ENCODE results near the gene PCGF3.
"Not testable (repeated sequence)": the region's sequence is repeated elsewhere in the genome, so short reads cannot be mapped to it uniquely, and the experiment has no call there.

Gene PCGF3

DNA sequence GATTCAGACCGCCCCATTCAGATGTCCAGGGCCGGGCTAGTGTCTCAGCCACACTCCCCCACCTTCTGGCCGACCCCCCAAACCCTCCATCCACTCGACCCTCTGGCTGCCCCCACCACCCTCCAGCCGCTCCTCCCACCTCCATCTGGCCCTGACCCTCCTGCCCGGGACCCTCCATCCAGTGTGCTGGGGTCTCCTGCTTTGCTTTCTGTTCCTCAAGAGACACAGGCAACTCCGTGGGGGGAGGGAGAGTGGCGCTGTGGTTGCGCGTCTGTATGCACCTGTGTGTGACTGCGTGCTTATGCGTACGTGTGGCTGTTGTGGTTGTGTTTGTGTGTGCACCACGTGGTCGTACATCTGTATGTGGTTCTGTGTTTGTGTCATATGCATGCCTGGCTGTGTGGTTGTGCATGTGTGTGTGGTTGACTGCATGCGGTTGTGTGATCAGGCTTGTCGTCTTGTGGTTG lies 87.0 kb downstream of the PCGF3 start:
- H3K27me3 Mint-ChIP-seq: peaks cover 44% of the 10 kb centered on the region
- H3K36me3 Mint-ChIP-seq (ENCODE audit: low read depth): no peaks in the 10 kb centered on the region
- DNase-seq: no peak
- no peaks in the 10 kb centered on the region for H3K9me3 Mint-ChIP-seq
- peak overlapping the region; percentile 28 for H3K4me3 Mint-ChIP-seq
- H3K4me1 Mint-ChIP-seq (ENCODE audit: low read depth): peaks cover 23% of the 10 kb centered on the region
- peak overlapping the region; percentile 62 for H3K27ac Mint-ChIP-seq

DNA sequence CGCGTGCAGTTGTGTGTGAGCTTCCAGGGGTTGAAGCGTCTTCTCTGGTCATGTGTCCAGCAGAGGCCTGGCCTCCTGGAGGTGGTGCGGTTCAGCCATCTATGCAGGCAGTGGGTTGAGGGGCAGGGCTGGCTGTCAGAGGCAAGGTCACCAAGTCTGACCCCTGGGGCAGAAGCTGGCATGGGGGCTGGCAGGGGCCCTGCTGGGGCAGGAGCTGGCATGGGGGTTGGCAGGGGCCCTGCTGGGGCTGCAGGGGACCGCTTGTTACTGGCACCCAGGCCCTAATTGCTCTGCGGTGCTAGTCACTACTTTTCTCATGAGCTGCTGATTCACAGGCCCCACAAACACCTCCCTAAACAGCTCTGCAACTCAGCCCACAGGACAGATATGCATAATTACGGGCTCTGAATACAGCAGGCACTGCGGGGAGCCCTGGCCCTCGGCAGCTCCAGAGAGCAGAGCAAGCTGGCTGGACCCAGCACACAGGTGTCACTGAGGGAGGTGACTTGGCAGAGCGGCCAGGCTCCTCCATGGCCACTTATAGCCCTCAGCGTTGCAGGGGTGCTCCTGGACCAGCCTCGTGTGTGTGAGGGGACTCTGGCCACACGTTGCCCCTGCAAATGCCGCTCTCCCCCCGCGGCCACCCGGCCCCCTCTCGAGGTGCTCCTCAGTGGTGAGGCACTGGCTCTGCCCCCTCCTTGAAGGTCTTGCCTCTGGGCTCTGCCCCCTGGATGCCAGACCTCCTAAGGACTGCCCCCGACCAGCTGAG lies 87.6 kb downstream of the PCGF3 start:
- no peak for DNase-seq
- Mint-ChIP-seq H3K36me3 (ENCODE audit: low read depth) (no peaks in the 10 kb centered on the region), H3K4me1 (ENCODE audit: low read depth) (peaks cover 23% of the 10 kb centered on the region), H3K27me3 (peaks cover 44% of the 10 kb centered on the region), H3K9me3 (no peaks in the 10 kb centered on the region), H3K4me3 (peak overlapping the region; percentile 28), H3K27ac (peak overlapping the region; percentile 62)

DNA sequence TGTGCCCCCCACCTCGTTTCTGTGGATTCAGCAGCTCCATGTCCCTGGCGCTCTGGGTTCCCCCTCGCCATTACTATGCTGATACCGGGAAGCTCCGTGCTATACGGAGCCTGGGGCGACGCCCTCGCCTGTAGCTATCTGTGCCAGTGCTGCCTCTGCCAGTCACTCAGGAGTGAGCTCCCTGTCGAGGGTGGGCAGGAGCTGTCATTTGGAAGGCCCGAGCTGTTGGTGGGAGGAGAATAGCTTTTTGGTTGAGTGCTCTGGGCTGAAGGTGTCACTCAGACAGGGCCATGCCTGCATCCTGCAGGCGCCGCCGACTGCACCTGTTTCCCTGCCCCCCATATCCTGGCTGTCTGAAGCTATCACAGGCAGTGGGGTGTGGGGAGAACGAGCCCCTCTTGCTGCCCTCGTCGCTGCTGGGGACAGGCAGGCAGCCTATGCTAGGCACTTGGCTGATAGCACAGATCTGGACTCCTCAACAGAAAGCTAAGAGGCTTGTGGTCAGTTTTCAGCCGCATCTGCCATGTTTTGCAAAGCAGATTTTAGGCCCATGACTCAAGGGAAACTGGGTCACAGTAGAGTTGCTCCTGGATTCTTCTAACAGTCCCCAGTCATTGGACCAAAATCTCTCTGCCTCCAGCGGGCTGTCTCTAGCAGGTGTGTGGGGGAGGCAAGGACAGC lies 88.4 kb downstream of the PCGF3 start:
- DNase-seq: no peak
- Mint-ChIP-seq H3K27me3 (peaks cover 44% of the 10 kb centered on the region), H3K36me3 (ENCODE audit: low read depth) (no peaks in the 10 kb centered on the region), H3K4me3 (no peak overlapping the region), H3K4me1 (ENCODE audit: low read depth) (peaks cover 30% of the 10 kb centered on the region), H3K9me3 (no peaks in the 10 kb centered on the region), H3K27ac (no peak overlapping the region)

DNA sequence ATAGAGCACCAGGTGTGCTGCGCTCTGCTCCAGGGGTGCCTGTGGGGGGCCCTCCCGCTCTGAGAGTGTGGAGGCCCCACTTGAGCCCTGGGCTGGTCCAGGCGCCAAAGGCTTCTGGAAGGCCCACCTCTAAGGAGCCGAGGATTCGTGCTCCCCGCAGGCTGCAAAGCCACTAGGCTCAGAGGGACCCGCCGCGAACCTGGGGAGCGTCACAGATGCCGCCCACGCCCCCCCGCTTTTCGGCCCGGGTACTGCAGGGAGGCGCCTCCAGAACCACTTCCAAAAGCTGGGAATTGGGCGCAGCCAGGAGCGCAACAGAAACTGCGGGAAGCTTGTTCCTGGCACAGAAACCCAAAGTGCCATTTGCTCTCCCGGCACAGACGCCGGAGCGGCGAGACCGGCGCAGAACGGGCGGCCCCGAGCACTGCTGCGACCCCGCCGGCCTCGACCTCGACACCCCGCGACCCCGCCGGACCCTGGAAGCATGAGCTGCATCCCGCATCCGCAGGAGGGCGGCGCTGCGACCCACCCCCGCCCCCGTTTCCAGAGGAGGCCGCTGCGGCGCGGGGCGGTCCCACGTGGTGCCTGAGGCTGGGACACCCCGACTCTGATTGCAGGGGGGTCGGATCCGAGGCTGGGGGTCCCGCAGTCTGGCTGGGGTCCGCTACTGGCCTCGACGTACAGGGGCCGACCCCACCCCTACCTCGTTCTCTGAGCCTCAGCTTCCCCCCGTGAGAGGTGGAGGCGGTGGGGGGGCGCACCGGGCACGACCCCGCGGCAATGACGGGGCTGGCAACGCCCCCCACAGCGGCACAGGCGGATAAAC lies 89.5 kb downstream of the PCGF3 start:
- no peaks in the 10 kb centered on the region for H3K36me3 Mint-ChIP-seq (ENCODE audit: low read depth)
- H3K27ac Mint-ChIP-seq: no peak overlapping the region
- H3K9me3 Mint-ChIP-seq: no peaks in the 10 kb centered on the region
- no peak for DNase-seq
- H3K27me3 Mint-ChIP-seq: peaks cover 44% of the 10 kb centered on the region
- H3K4me3 Mint-ChIP-seq: peak overlapping the region; percentile 46
- H3K4me1 Mint-ChIP-seq (ENCODE audit: low read depth): peaks cover 38% of the 10 kb centered on the region

DNA sequence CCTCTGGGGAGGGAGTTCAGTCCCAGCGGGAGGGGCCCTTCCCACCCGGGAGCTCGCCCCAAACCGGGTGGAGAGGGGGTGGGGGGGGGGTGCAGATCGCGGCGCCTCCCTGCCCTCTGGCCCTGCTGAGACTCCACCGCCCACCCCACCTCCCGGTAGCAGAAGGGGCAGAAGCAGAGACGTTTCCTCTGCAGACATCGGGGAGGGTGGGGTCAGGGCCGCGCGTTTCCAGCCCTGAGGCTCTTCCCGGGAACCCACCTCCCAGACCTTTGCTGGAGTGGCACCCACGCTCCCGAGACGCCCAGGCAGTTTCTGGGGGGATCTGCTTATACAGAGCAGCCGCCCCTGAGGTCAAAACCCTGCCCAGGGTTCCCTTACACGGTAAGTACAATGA lies 90.1 kb downstream of the PCGF3 start:
- H3K9me3 Mint-ChIP-seq: no peaks in the 10 kb centered on the region

DNA sequence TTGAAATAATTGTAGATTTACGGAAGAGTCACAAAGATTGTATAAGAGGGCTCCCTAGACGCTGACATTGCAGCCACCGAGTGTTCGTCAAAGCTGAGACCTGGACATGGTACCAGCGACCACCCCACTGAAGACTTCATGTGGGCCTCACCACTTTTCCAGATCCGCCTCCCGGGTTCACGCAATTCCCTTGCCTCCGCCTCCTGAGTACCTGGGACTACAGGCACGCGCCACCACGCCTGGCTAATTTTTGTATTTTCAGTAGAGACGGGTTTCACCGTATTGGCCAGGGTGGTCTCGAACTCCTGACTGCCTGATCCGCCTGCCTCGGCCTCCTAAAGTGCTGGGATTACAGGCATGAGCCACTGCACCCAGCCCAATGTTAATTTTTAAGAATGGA lies 90.6 kb downstream of the PCGF3 start:
- Mint-ChIP-seq H3K4me3 (no peak overlapping the region), H3K9me3 (no peaks in the 10 kb centered on the region), H3K36me3 (ENCODE audit: low read depth) (no peaks in the 10 kb centered on the region), H3K27me3 (peaks cover 38% of the 10 kb centered on the region), H3K4me1 (ENCODE audit: low read depth) (peaks cover 39% of the 10 kb centered on the region), H3K27ac (no peak overlapping the region)
- no peak for DNase-seq

More for the DNA sequence above, 90.1 kb downstream of the PCGF3 start:
- H3K4me3 Mint-ChIP-seq: no peak overlapping the region
- no peak overlapping the region for H3K27ac Mint-ChIP-seq
- DNase-seq: no peak
- H3K27me3 Mint-ChIP-seq: peaks cover 40% of the 10 kb centered on the region
- H3K36me3 Mint-ChIP-seq (ENCODE audit: low read depth): no peaks in the 10 kb centered on the region
- peaks cover 39% of the 10 kb centered on the region for H3K4me1 Mint-ChIP-seq (ENCODE audit: low read depth)

DNA sequence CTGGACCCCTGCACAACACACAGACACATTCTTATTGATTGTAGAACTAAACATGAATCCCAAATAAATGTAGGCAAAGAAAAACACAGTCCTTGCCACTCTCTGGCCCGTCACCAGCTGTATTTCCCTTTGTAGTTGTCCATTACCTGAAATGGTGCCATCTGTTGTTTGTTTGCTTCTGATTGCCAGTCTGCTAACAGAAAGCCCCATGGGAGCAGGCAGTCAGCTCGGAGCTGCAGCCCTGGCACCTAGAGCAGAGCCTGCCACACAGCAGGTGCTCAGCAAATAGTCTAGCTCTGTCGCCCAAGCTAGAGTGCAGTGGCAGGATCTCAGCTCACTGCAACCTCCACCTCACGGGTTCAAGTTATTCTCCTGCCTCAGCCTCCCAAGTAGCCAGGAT lies 91.4 kb downstream of the PCGF3 start:
- H3K27me3 Mint-ChIP-seq: peaks cover 38% of the 10 kb centered on the region
- H3K9me3 Mint-ChIP-seq: no peaks in the 10 kb centered on the region

DNA sequence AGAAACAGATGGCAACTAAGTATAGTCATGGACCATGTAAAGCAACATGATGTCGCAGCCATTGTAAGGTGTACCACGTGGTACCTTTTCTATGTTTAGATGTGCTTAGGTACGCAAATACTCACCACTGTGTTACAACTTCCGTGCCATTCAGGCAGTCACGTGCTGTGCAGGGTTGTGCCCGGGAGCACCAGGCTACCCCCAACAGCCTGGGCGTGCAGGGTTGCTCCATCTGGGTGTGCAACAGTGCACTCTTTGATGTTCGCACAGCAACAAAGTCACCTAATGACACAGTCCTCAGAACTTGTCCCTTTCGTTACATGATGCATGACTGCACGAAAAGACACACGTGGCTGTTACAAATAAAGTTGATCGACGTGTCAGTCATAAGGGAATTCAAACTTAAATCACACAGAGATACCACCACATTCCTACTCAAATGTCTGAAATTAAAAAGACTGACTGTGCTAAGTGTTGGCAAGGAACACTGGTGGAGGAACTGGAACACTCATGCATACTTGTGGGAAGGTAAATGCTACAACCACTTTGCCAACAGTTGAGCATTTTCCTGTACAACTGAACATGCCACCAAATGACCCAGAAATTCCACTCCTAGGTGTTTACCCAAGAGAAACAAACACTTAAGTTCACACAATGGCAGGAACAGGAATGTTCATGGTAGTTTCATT lies 95.9 kb downstream of the PCGF3 start:
- H3K36me3 Mint-ChIP-seq (ENCODE audit: low read depth): no peaks in the 10 kb centered on the region
- no peak for DNase-seq
- no peaks in the 10 kb centered on the region for H3K9me3 Mint-ChIP-seq
- no peak overlapping the region for H3K4me3 Mint-ChIP-seq
- H3K27ac Mint-ChIP-seq: no peak overlapping the region
- H3K4me1 Mint-ChIP-seq (ENCODE audit: low read depth): peaks cover 16% of the 10 kb centered on the region
- H3K27me3 Mint-ChIP-seq: peaks cover 24% of the 10 kb centered on the region

More for the DNA sequence above, 91.4 kb downstream of the PCGF3 start:
- DNase-seq: no peak
- Mint-ChIP-seq H3K27ac (no peak overlapping the region), H3K36me3 (ENCODE audit: low read depth) (no peaks in the 10 kb centered on the region), H3K4me3 (no peak overlapping the region), H3K4me1 (ENCODE audit: low read depth) (peaks cover 39% of the 10 kb centered on the region)

DNA sequence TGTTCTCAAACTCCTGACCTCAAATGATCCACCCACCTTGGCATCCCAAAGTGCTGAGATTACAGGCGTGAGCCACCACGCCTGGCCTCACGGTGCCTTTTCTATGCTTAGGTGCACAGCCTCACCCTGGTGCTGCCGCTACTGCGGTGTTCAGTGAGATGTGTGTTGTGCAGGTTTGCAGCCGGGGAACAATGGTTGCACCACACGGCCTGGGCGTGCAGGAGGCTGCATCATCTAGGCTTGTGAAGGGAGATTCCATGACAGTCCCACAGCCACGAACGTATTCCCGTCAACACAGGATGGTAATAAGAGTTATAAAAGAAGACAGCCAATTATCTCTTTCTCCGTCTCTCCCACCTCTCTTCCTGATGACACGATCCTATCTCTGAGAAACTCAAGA lies 98.3 kb downstream of the PCGF3 start:
- Mint-ChIP-seq H3K27ac (no peak overlapping the region), H3K4me1 (ENCODE audit: low read depth) (peaks cover 11% of the 10 kb centered on the region), H3K36me3 (ENCODE audit: low read depth) (no peaks in the 10 kb centered on the region), H3K9me3 (peaks cover 2% of the 10 kb centered on the region), H3K4me3 (no peak overlapping the region), H3K27me3 (peaks cover 23% of the 10 kb centered on the region)
- no peak for DNase-seq

DNA sequence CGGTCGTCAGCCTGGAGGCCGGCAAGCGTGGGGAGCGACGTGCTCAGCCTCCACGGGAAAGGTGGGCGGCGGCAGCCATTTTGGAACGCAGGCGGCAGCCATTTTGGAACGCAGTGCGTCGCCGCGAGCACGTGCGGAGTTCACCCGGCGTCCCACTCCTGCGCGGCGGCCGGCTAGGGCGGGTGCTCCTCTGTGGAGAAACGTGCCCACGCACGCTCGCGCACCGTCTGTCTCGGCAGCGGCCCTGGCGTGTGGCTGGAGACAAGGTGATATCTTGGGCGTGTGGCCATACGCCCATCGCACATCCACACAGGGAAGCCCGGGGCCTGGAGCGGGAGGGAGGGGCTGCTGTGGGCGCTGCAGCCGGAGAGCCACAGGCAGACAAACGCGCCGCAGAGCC lies 99.2 kb downstream of the PCGF3 start:
- Mint-ChIP-seq H3K36me3 (ENCODE audit: low read depth) (no peaks in the 10 kb centered on the region), H3K4me3 (no peak overlapping the region), H3K27me3 (peaks cover 23% of the 10 kb centered on the region), H3K27ac (no peak overlapping the region), H3K9me3 (peaks cover 2% of the 10 kb centered on the region), H3K4me1 (ENCODE audit: low read depth) (peaks cover 4% of the 10 kb centered on the region)
- no peak for DNase-seq

DNA sequence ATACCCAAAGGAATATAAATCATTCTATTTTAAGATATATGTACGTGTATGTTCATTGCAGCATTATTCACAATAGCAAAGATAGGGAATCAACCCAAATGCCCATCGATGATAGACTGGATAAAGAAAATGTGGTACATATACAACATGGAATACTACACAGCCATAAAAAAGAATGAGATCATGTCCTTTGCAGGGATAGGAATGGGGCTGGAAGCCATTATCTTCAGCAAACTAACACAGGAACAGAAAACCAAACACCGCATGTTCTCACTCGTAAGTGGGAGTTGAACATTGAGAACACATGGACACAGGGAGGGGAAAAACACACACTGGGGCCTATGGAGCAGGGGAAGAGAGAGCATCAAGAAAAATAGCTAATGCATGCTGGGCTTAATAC lies 101.3 kb downstream of the PCGF3 start:
- not testable (repeated sequence) for H3K27ac Mint-ChIP-seq; H3K9me3 Mint-ChIP-seq; H3K4me3 Mint-ChIP-seq; H3K4me1 Mint-ChIP-seq (ENCODE audit: low read depth); H3K36me3 Mint-ChIP-seq (ENCODE audit: low read depth); DNase-seq
- H3K27me3 Mint-ChIP-seq: peaks cover 27% of the 10 kb centered on the region

DNA sequence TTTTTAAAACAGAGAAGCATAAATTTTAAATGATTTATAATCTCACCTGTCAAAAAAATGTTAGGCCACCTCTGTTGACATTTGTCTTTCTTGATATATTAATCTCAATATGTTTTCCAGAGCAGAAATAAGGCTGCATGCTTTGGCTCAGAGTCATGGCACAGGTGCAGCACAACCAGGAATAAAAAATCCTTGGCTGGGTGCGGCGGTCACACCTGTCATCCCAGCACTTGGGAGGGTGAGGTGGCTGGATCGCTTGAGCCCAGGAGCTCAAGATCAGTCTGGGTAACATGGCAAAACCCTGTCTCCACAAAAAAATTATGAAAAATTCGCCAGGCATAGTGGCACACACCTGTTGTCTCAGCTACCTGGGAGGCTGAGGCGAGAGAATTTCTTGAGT lies 102.2 kb downstream of the PCGF3 start:
- H3K4me1 Mint-ChIP-seq (ENCODE audit: low read depth): no peaks in the 10 kb centered on the region
- no peak overlapping the region for H3K4me3 Mint-ChIP-seq
- H3K27ac Mint-ChIP-seq: no peak overlapping the region
- no peaks in the 10 kb centered on the region for H3K36me3 Mint-ChIP-seq (ENCODE audit: low read depth)
- H3K9me3 Mint-ChIP-seq: peaks cover 2% of the 10 kb centered on the region
- DNase-seq: no peak
- H3K27me3 Mint-ChIP-seq: peaks cover 35% of the 10 kb centered on the region

DNA sequence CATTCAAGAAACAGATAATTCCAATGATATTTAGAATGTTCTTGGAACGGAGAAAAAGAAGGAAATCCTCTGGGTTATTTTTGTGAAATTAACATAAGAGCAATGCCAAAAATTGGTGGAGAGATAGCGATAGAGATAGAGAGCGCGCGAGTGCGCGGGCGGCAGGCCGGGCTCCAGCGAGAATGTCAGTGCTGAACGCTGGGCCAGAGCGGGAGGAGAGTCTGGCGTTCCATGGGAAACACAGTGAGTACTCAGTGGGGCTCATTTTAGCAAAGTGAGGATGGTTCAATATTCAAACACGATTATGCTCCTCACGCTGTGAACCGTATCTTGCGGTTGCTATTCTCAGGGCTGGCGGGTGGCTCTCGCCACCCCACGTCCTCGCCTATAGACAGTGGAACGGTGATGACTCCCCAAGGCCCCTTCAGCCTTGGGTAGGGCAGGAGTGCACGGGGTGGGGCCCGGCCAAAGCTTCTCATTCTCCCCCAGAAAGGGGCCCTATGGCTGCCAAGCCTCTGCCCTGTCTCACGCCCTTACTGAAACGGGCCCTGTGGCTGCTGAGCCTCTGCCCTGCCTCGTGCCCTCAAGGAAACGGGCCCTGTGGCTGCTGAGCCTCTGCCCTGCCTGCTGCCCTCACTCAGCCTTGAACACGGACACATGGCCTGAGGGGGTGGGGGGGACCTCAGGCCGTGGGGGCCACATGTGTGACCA lies 103.4 kb downstream of the PCGF3 start:
- H3K4me3 Mint-ChIP-seq: no peak overlapping the region
- peaks cover 2% of the 10 kb centered on the region for H3K9me3 Mint-ChIP-seq
- H3K36me3 Mint-ChIP-seq (ENCODE audit: low read depth): no peaks in the 10 kb centered on the region
- no peaks in the 10 kb centered on the region for H3K4me1 Mint-ChIP-seq (ENCODE audit: low read depth)
- H3K27me3 Mint-ChIP-seq: peaks cover 40% of the 10 kb centered on the region
- H3K27ac Mint-ChIP-seq: no peak overlapping the region
- DNase-seq: no peak

DNA sequence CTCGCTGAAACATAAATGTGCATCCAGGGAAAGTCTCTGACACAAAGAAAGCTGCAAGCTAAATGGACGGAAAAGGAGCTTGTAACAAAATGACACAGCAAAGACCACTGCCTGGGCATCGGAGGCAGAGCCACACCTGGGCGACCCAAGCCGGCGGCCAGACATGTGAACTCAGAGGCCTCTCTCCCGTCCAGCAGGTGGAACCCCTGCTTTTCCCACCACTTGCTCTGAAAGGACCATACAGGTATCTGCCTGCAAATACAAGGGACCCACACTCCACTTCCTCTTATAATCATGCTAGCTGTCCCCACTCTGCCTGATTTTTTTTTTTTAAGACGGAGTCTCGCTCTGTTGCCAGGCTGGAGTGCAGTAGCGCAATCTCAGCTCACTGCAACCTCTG lies 108.3 kb downstream of the PCGF3 start:
- Mint-ChIP-seq H3K27ac (no peak overlapping the region), H3K9me3 (no peaks in the 10 kb centered on the region), H3K36me3 (ENCODE audit: low read depth) (no peaks in the 10 kb centered on the region), H3K4me3 (no peak overlapping the region), H3K27me3 (peaks cover 55% of the 10 kb centered on the region), H3K4me1 (ENCODE audit: low read depth) (no peaks in the 10 kb centered on the region)
- no peak for DNase-seq

Data from activated T-cell treated with anti-CD3 and anti-CD28 coated beads, Interleukin-2, amount 50 U/mL, for 24 hours (primary cell).